GM18507 (cell line): ENCODE results near the gene GOPC.

Experiments
- DNase-seq: peaks from one replicate; pipeline ENCODE4 v3.0.0; 2011; ENCODE audit warnings: low read depth; ENCODE audit not compliant: insufficient read length; ENCODE audit errors: extremely low spot score
- FAIRE-seq: peaks from 2 replicates; lab custom pipeline; 2011; peaks lifted over from hg19 to GRCh38; lab: Jason Lieb, UNC

Gene GOPC

GRCh38 chr6:117600008-117600743 is 2.1 kb downstream of the GOPC start:
- DNase-seq (no peak), FAIRE-seq (no peak)

- DNase-seq, result no peak
- FAIRE-seq, result no peak
Measured at GRCh38 chr6:117597755-117598154, 4.6 kb downstream of the GOPC start.

- DNase-seq (no peak), FAIRE-seq (no peak)
Measured at GRCh38 chr6:117595099-117595923, 7.0 kb downstream of the GOPC start.

- FAIRE-seq (no peak), DNase-seq (no peak)
Measured at GRCh38 chr6:117592983-117593759, 9.1 kb downstream of the GOPC start.

- FAIRE-seq (no peak), DNase-seq (no peak)
Measured at GRCh38 chr6:117591405-117591804, 10.9 kb downstream of the GOPC start.

- no peak for FAIRE-seq
- DNase-seq, result no peak
Measured at GRCh38 chr6:117590447-117590846, 11.9 kb downstream of the GOPC start.

GRCh38 chr6:117585647-117586046 is 16.7 kb downstream of the GOPC start:
- FAIRE-seq, result no peak
- DNase-seq, result no peak

- DNase-seq, result no peak
- FAIRE-seq, result no peak
Measured at GRCh38 chr6:117574198-117574597, 28.1 kb downstream of the GOPC start.

- DNase-seq, result no peak
- FAIRE-seq, result peak; percentile 29
Measured at GRCh38 chr6:117573006-117573680, 29.2 kb downstream of the GOPC start.

- DNase-seq (no peak), FAIRE-seq (no peak)
Measured at GRCh38 chr6:117568831-117569410, 33.4 kb downstream of the GOPC start.

- no peak for DNase-seq
- no peak for FAIRE-seq
Measured at GRCh38 chr6:117568247-117568646, 34.1 kb downstream of the GOPC start.

GRCh38 chr6:117564681-117565080 is 37.6 kb downstream of the GOPC start:
- peak; percentile 42 for FAIRE-seq

GRCh38 chr6:117561128-117561527 is 41.2 kb downstream of the GOPC start:
- DNase-seq (no peak), FAIRE-seq (no peak)

More at GRCh38 chr6:117564681-117565080, 37.6 kb downstream of the GOPC start:
- DNase-seq, result no peak

- FAIRE-seq, result no peak
- no peak for DNase-seq
Measured at GRCh38 chr6:117559299-117559698, 43.0 kb downstream of the GOPC start.

GRCh38 chr6:117558818-117559217 is 43.5 kb downstream of the GOPC start:
- DNase-seq (no peak), FAIRE-seq (no peak)

- DNase-seq (no peak), FAIRE-seq (no peak)
Measured at GRCh38 chr6:117557951-117558350, 44.4 kb downstream of the GOPC start.

GRCh38 chr6:117555882-117556498 is 46.3 kb downstream of the GOPC start:
- DNase-seq, result no peak
- no peak for FAIRE-seq

GRCh38 chr6:117555262-117555849 is 47.0 kb downstream of the GOPC start:
- DNase-seq (no peak), FAIRE-seq (no peak)
